ENCODE measurements around the gene HMCN2. TPM values are rescaled to one million over a fixed set of nuclear protein-coding genes. Genes with fewer than 3 reads are reported as not detected.

Gene HMCN2
- total and polyA plus RNA-seq, 2 donors (not counting 3 experiments of a cell fraction or from before 2014, with no cell fraction given): 0.04 to 0.24 TPM

DNA sequence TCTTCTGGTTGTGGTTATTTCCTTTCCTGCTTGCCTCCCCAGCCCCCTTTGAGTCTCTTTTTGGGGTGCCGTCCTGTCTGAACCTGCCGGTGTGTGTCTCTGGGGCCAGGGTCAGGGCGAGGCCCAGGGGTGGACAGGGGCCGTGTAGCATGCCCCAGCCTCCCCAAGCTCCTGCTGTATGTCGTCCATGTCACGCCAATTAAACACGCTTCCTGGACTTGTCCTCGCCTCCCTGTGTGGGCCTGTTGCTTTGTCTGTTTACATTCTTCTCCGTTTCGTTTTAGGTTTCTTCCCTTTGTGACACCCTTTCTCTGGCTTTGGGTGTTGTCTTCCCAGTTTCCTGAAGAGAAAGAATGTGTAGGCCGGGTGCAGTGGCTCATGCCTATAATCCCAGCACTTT is 28.5 kb upstream of the HMCN2 start:
- H3K4me3 ChIP-seq (replicated peaks in 1 of 3; ENCODE audit: insufficient read depth in 1 of 3, low read depth in 1 of 3, low read length in 3 of 3): no peak overlapping the region
- intact Hi-C loops (cut with micrococcal nuclease): loop anchor here (10.0 kb wide), 1 partner anchor 352 kb away; no protein-coding TSS in a partner anchor
- H3K9me1 ChIP-seq (replicated peaks; ENCODE audit: control insufficient read depth, extremely low read depth, insufficient read depth, low read length): no peaks in the 10 kb centered on the region
- H2AFZ ChIP-seq (ENCODE audit: low read depth, low read length): no peak overlapping the region
- CTCF ChIA-PET: interaction anchor here (1.3 to 3.2 kb wide), 6 partner anchors 10 to 130 kb away, joined by 5 to 54 read pairs (median 8); no protein-coding TSS in a partner anchor
- no peaks in the 10 kb centered on the region for H4K20me1 ChIP-seq (replicated peaks; ENCODE audit: control insufficient read depth, extremely low read depth, insufficient read depth, low read length)
- FAIRE-seq: no peak
- no peaks in the 10 kb centered on the region for H3K27me3 ChIP-seq (ENCODE audit: control insufficient read depth in 2 of 2, insufficient read depth in 2 of 2, low read length in 2 of 2)
- DNase-seq (ENCODE audit: low read depth, low spot score): no peak
- no peak for TF ChIP-seq JUN (IDR thresholded peaks at IDR 0.05; ENCODE audit: borderline replicate concordance, insufficient read depth, insufficient read length, low read depth)
- TF ChIP-seq, protein P1, sequence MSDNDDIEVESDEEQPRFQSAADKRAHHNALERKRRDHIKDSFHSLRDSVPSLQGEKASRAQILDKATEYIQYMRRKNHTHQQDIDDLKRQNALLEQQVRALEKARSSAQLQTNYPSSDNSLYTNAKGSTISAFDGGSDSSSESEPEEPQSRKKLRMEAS (IDR thresholded peaks at IDR 0.05; ENCODE audit: insufficient read depth, insufficient read length): no peak
- no peak for TF ChIP-seq EZH2 (IDR thresholded peaks at IDR 0.05; ENCODE audit: borderline replicate concordance, low read depth, low read length, severe bottlenecking)
- no peak for TF ChIP-seq POLR2AphosphoS5 (IDR thresholded peaks at IDR 0.05; ENCODE audit: insufficient read depth, low read depth, low read length)
- no peak for TF ChIP-seq FOS (IDR thresholded peaks at IDR 0.05; ENCODE audit: borderline replicate concordance, insufficient read depth, low read length)
- no peak for TF ChIP-seq GATA2 (IDR thresholded peaks at IDR 0.05; ENCODE audit: insufficient read depth, insufficient read length, low read depth, low read length)
- no peak for TF ChIP-seq POLR2A (IDR thresholded peaks at IDR 0.05; ENCODE audit: low read depth, low read length)
- TF ChIP-seq, protein P2, sequence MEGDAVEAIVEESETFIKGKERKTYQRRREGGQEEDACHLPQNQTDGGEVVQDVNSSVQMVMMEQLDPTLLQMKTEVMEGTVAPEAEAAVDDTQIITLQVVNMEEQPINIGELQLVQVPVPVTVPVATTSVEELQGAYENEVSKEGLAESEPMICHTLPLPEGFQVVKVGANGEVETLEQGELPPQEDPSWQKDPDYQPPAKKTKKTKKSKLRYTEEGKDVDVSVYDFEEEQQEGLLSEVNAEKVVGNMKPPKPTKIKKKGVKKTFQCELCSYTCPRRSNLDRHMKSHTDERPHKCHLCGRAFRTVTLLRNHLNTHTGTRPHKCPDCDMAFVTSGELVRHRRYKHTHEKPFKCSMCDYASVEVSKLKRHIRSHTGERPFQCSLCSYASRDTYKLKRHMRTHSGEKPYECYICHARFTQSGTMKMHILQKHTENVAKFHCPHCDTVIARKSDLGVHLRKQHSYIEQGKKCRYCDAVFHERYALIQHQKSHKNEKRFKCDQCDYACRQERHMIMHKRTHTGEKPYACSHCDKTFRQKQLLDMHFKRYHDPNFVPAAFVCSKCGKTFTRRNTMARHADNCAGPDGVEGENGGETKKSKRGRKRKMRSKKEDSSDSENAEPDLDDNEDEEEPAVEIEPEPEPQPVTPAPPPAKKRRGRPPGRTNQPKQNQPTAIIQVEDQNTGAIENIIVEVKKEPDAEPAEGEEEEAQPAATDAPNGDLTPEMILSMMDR (IDR thresholded peaks at IDR 0.05; ENCODE audit: extremely low read depth in 1 of 2, insufficient read depth in 1 of 2, low read depth in 1 of 2, low read length in 2 of 2): no peak
- no peak for TF ChIP-seq MYC (IDR thresholded peaks at IDR 0.05; ENCODE audit: low read depth, low read length)
- POLR2A ChIA-PET: no interaction called here
- H3K4me1 ChIP-seq (ENCODE audit: control insufficient read depth, extremely low read depth, insufficient read depth, low read length): peaks cover 8% of the 10 kb centered on the region
- no TSS peak for BruUV-seq (replicated peaks)
- H3K9me3 ChIP-seq (replicated peaks; ENCODE audit: control insufficient read depth, insufficient read depth, low read length): no peaks in the 10 kb centered on the region
- no peaks in the 10 kb centered on the region for H3K79me2 ChIP-seq (ENCODE audit: control insufficient read depth, insufficient read depth, low read length)
- dilution Hi-C loops (cut with MboI; ENCODE audit: extremely low pct_ligation_motif_present, low sequenced_read_pairs): no loop called here
- H3K36me3 ChIP-seq (ENCODE audit: control insufficient read depth in 2 of 2, extremely low read depth in 1 of 2, insufficient read depth in 2 of 2, low read length in 2 of 2): peaks cover 7 to 13% of the 10 kb centered on the region in 2 experiments
- H3K9ac ChIP-seq (replicated peaks; ENCODE audit: extremely low read depth, insufficient read depth, low read length): no peak overlapping the region
- no peak overlapping the region for H3K27ac ChIP-seq (ENCODE audit: insufficient read depth, low read depth, low read length)
- H3K4me2 ChIP-seq (ENCODE audit: insufficient read depth, low read length): no peak overlapping the region
